ENCODE measurements around the gene DAGLB. TPM values are rescaled to one million over a fixed set of nuclear protein-coding genes. Genes with fewer than 3 reads are reported as not detected.
"Not testable (repeated sequence)": the region's sequence is repeated elsewhere in the genome, so short reads cannot be mapped to it uniquely, and the experiment has no call there.

Gene DAGLB
- total RNA-seq, 4 donors from 2014 or later: 9.1 to 36.3 (median 24.3) TPM

- H3K4me3 ChIP-seq: peak overlapping the region in 1 of 4 donors; percentile 16
- H3K4me1 ChIP-seq: peaks cover 4 to 61% (median 17%) of the 10 kb centered on the region in 4 donors
- H3K27ac ChIP-seq: peak overlapping the region; percentile 1 to 71 (median 30)
- TF ChIP-seq POLR2A (IDR thresholded peaks at IDR 0.05): no peak
- TF ChIP-seq, protein P1, sequence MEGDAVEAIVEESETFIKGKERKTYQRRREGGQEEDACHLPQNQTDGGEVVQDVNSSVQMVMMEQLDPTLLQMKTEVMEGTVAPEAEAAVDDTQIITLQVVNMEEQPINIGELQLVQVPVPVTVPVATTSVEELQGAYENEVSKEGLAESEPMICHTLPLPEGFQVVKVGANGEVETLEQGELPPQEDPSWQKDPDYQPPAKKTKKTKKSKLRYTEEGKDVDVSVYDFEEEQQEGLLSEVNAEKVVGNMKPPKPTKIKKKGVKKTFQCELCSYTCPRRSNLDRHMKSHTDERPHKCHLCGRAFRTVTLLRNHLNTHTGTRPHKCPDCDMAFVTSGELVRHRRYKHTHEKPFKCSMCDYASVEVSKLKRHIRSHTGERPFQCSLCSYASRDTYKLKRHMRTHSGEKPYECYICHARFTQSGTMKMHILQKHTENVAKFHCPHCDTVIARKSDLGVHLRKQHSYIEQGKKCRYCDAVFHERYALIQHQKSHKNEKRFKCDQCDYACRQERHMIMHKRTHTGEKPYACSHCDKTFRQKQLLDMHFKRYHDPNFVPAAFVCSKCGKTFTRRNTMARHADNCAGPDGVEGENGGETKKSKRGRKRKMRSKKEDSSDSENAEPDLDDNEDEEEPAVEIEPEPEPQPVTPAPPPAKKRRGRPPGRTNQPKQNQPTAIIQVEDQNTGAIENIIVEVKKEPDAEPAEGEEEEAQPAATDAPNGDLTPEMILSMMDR (IDR thresholded peaks at IDR 0.05): no peak
- H3K27me3 ChIP-seq: no peaks in the 10 kb centered on the region
- no peak for DNase-seq
- no peaks in the 10 kb centered on the region for H3K9me3 ChIP-seq
- H3K36me3 ChIP-seq: peaks cover 0 to 28% (median 0%) of the 10 kb centered on the region in 3 donors
Measured at GRCh38 chr7:6385110-6385781, 62.5 kb downstream of the DAGLB start.

DNA sequence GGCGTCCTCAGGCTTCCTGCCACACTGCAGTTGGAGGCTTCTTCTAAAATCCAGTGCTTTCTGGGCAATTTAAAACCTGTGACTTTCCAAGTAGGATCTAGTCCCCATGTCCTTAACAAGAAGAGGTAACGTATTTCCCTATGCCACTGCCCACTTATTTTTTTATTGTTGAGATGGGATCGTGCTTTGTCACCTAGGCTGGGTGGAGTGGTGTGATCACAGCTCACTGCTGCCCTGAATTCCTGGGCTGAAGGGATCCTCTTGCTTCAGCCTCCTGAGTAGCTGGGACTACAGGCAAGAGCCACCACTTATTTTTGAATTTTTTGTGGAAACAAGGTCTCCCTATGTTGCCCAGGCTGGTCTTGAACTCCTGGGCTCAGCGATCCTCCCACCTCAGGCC lies 63.4 kb downstream of the DAGLB start:
- Histone ChIP-seq H3K4me3 (no peak overlapping the region), H3K36me3 (peaks cover 0 to 25% (median 0%) of the 10 kb centered on the region in 3 donors), H3K4me1 (peaks cover 4 to 70% (median 17%) of the 10 kb centered on the region in 4 donors), H3K9me3 (no peaks in the 10 kb centered on the region), H3K27ac (peak overlapping the region in 3 of 4 donors; percentile 1 to 51 (median 49)), H3K27me3 (no peaks in the 10 kb centered on the region)
- TF ChIP-seq, protein P1 (IDR thresholded peaks at IDR 0.05): no peak
- TF ChIP-seq POLR2A (IDR thresholded peaks at IDR 0.05): no peak
- DNase-seq: no peak

DNA sequence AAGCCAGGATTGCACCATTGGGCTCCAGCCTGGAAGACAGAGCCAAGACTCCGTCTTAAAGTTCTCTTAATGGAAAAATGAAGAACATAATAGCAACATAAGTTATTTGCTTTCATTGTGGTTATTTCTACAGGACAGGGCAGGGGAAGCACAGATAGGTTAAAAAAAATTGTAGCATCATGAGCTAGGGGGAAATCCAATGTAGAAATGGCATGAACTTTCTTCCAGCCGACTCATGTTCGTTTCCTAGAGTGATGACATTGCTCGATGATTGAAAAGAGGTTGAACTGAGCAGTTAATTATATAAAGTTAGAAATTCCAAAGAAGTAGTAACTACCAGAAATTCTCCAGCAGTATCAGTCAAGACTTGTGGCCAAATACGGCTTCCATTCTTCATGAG lies 64.9 kb downstream of the DAGLB start:
- peaks cover 0 to 14% (median 0%) of the 10 kb centered on the region in 3 donors for H3K36me3 ChIP-seq
- no peak for DNase-seq
- TF ChIP-seq, protein P1 (IDR thresholded peaks at IDR 0.05): no peak
- TF ChIP-seq POLR2A (IDR thresholded peaks at IDR 0.05): no peak
- peaks cover 4 to 74% (median 19%) of the 10 kb centered on the region in 4 donors for H3K4me1 ChIP-seq
- H3K27me3 ChIP-seq: no peaks in the 10 kb centered on the region
- H3K9me3 ChIP-seq: no peaks in the 10 kb centered on the region
- no peak overlapping the region for H3K4me3 ChIP-seq
- peak overlapping the region in 1 of 4 donors; percentile 21 for H3K27ac ChIP-seq

DNA sequence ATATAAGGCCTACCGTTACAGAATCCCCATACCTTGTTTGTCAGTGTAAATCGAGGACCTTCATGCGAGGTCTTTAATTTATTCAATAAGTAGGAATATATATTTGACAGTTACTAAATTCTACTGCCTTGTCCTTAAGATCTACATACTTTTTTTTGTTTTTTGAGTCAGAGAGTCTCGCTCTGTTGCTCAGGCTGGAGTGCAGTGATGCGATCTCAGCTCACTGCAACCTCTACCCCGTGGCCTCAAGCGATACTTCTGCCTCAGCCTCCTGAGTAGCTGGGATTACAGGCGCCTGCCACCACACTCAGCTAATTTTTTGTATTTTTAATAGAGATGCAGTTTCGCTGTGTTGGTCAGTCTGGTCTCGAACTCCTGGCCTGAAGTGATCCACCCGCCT lies 65.9 kb downstream of the DAGLB start:
- not testable (repeated sequence) for H3K36me3 ChIP-seq, H3K9me3 ChIP-seq, DNase-seq, H3K4me3 ChIP-seq, H3K27ac ChIP-seq, H3K27me3 ChIP-seq
- H3K4me1 ChIP-seq: peaks cover 4 to 84% (median 20%) of the 10 kb centered on the region in 4 donors

DNA sequence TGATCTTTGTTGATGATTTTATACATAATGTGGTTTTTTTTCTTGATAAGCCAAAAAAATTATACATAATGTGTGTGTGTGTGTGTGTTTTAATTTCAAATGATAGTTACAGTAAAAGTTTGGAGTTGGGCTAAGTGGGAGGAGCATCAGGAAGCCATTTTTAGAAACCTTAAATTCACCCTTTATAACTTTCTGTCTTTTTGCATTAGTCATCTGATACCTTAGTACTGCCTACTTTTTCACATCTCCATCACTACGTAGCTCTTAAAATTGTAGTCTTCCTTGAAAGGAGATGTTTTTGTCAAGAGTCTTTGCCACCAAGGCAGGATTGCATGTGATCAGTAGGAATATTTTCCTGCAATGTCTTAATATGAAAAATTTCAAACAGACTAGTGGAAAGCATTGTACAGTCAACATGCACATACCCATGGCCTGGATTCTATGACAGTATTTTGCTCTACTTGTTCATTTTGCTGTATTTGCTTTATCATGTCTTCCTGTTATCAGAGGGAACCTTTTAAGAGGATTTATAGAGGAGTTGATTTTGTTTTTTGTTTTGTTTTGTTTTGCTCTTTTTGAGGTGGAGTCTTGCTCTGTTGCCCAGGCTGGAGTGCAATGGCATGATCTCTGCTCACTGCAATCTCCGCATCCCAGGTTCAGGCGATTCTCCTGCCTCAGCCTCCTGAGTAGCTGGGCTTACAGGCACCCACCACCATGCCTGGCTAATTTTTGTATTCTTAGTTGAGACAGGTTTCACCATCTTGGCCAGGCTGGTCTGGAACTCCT lies 67.3 kb downstream of the DAGLB start:
- H3K9me3 ChIP-seq: no peaks in the 10 kb centered on the region
- no peaks in the 10 kb centered on the region for H3K27me3 ChIP-seq
- peaks cover 0 to 7% (median 0%) of the 10 kb centered on the region in 3 donors for H3K36me3 ChIP-seq
- peak overlapping the region in 1 of 4 donors; percentile 31 for H3K27ac ChIP-seq
- DNase-seq: no peak
- no peak overlapping the region for H3K4me3 ChIP-seq
- peaks cover 4 to 87% (median 17%) of the 10 kb centered on the region in 4 donors for H3K4me1 ChIP-seq
- no peak for TF ChIP-seq POLR2A (IDR thresholded peaks at IDR 0.05)
- TF ChIP-seq, protein P1 (IDR thresholded peaks at IDR 0.05): no peak

DNA sequence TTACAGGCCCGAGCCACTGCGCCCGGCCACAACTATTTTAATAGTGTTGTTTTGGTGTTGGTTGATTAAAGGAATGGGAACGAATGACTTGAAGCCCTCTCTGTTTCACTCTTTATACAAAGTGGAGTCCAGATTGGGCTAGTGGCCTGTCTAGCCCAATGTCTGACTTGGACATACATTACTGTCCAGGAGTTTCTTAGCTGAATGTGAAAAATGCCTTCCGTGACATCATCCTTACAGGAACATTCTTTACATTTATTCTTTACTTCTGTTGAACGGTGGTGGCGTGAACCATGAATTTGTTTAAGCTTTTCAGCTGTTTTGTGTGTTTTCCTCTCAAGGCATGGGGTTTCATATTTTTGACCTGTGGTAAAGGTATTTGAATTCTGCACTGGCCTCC lies 67.9 kb downstream of the DAGLB start:
- H3K27me3 ChIP-seq: no peaks in the 10 kb centered on the region

GRCh38 chr7:6378556-6378955 lies 69.2 kb downstream of the DAGLB start:
- DNase-seq, H3K27me3 ChIP-seq, H3K4me3 ChIP-seq, H3K9me3 ChIP-seq, H3K36me3 ChIP-seq: not testable (repeated sequence)
- peak overlapping the region in 3 of 4 donors; percentile 34 to 72 (median 43) for H3K27ac ChIP-seq
- H3K4me1 ChIP-seq: peaks cover 0 to 68% (median 5%) of the 10 kb centered on the region in 4 donors

More for the DNA sequence above, 67.9 kb downstream of the DAGLB start:
- no peak for TF ChIP-seq POLR2A (IDR thresholded peaks at IDR 0.05)
- TF ChIP-seq, protein P1 (IDR thresholded peaks at IDR 0.05): no peak
- H3K4me1 ChIP-seq: peaks cover 4 to 80% (median 14%) of the 10 kb centered on the region in 4 donors
- H3K9me3 ChIP-seq: no peaks in the 10 kb centered on the region
- no peak overlapping the region for H3K27ac ChIP-seq
- no peak overlapping the region for H3K4me3 ChIP-seq
- no peak for DNase-seq
- peaks cover 0 to 7% (median 0%) of the 10 kb centered on the region in 3 donors for H3K36me3 ChIP-seq
